Adrenal gland (tissue), 12 donors: ENCODE results near the gene TMEM108. TPM values are rescaled to one million over a fixed set of nuclear protein-coding genes. Genes with fewer than 3 reads are reported as not detected.

Experiments
- DNase-seq, 7 donors: peaks; one replicate each; pipeline ENCODE4 v3.0.0-alpha.2; 2019 to 2020
- H3K27ac ChIP-seq, 5 donors: fragments of 200-600 bp; sonication (generic) in 4 of 5; 1 replicate in 3 of 5; 2 replicates in 2 of 5; pipeline versions ENCODE4 v1.5.1 to v1.8.0; 2016 to 2020; ENCODE audit warnings: mild to moderate bottlenecking in 1 of 5
- H3K27me3 ChIP-seq: fragments of 200-600 bp; 2 replicates; pipeline ENCODE4 v1.8.0; 2021
- H3K36me3 ChIP-seq, 2 donors: fragments of 200-600 bp; replicated peaks in 1 of 2; 1 replicate in 1 of 2; 2 replicates in 1 of 2; pipeline versions ENCODE4 v1.5.1 to v1.8.0; 2018 to 2022
- H3K4me1 ChIP-seq, 2 donors: fragments of 200-600 bp; replicated peaks in 1 of 2; 1 replicate in 1 of 2; 2 replicates in 1 of 2; pipeline versions ENCODE4 v1.5.1 to v1.8.0; 2018 to 2021
- H3K4me3 ChIP-seq, 4 donors: fragments of 200-600 bp; sonication (generic) in 3 of 4; one replicate each; pipeline ENCODE4 v1.5.1; 2016 to 2018
- H3K9me3 ChIP-seq, 3 donors: fragments of 200-600 bp; sonication (generic) in 1 of 3; replicated peaks in 1 of 3; 1 replicate in 2 of 3; 2 replicates in 1 of 3; pipeline versions ENCODE4 v1.5.1 to v1.8.0; 2016 to 2021
- POLR2A ChIP-seq, 2 donors: fragments of 450-650 bp; IDR thresholded peaks; one replicate each; pipeline ENCODE4 v1.6.1; 2017; ENCODE audit warnings: antibody characterized with exemption in 2 of 2, mild to moderate bottlenecking in 2 of 2, moderate library complexity in 1 of 2
- WGBS, 4 donors: extraction: QIAGEN DNeasy Blood & Tissue Kit in 2 of 4; methylation state at CpG; one replicate each; pipeline versions ENCODE4 v1.1.5 to v1.1.7; 2013 to 2017; 5-methylcytosine and 5-hydroxymethylcytosine counted together
- intact Hi-C, 2 donors: fragments of 100-400 bp; cut with DNase I; formaldehyde crosslinking; loops; one replicate each; pipeline versions ENCODE4 v1.14.1 to v1.15.0; 2022 to 2023
- polyA plus RNA-seq, 3 donors: library from polyadenylated mRNA; stranded (reverse); fragments of 200-250 nt in 2 of 3; fragments of 350-450 nt in 1 of 3; fragmentation: Illumina TruSeq in 1 of 3; extraction: RNeasy Lipid Tissue Mini Kit (QIAGEN cat#74804) in 1 of 3; gene quantifications; one replicate each; pipeline ENCODE4 v1.2.3, GENCODE V29; 2013 to 2014
- total RNA-seq, 9 donors: library from RNA; depleted of rRNA in 4 of 9; stranded (reverse); fragments of >200 nt in 4 of 9; fragments of 120-200 nt in 1 of 9; fragmentation: NEBNext Ultra II Directional in 1 of 9; extraction: Animal tissue kit (Norgen Biotek cat#: 25700) in 1 of 9; gene quantifications; one replicate each; pipeline versions ENCODE4 v1.1.0 to v1.2.4, GENCODE V29; 2013 to 2023
- TF ChIP-seq, protein P1 (sequence below), 6 experiments: fragments of 450-650 bp in 4 of 6; fragments of 200-600 bp in 2 of 6; sonication (generic) in 1 of 6; IDR thresholded peaks; 1 replicate in 5 of 6; 2 replicates in 1 of 6; pipeline versions ENCODE4 v1.5.1 to v1.8.0; 2016 to 2021; ENCODE audit warnings: antibody characterized with exemption in 6 of 6, mild to moderate bottlenecking in 2 of 6, moderate library complexity in 1 of 6
- donor health status: healthy with polysubstance abuse.
- donor health status: Bipolar disorder and iron deficiency.
- donor health status: DM: yes; HTN: yes; CAD: no.
- donor health status: DM: no; HTN: no; CAD: no.
- donor health status: DM: no; HTN: no; CAD: no.
- donor health status: DM: yes; HTN: yes; CAD: no.

The TMEM108 gene
- total and polyA plus RNA-seq, 12 donors = 0.67 to 38.0 (median 14.8) TPM

DNA sequence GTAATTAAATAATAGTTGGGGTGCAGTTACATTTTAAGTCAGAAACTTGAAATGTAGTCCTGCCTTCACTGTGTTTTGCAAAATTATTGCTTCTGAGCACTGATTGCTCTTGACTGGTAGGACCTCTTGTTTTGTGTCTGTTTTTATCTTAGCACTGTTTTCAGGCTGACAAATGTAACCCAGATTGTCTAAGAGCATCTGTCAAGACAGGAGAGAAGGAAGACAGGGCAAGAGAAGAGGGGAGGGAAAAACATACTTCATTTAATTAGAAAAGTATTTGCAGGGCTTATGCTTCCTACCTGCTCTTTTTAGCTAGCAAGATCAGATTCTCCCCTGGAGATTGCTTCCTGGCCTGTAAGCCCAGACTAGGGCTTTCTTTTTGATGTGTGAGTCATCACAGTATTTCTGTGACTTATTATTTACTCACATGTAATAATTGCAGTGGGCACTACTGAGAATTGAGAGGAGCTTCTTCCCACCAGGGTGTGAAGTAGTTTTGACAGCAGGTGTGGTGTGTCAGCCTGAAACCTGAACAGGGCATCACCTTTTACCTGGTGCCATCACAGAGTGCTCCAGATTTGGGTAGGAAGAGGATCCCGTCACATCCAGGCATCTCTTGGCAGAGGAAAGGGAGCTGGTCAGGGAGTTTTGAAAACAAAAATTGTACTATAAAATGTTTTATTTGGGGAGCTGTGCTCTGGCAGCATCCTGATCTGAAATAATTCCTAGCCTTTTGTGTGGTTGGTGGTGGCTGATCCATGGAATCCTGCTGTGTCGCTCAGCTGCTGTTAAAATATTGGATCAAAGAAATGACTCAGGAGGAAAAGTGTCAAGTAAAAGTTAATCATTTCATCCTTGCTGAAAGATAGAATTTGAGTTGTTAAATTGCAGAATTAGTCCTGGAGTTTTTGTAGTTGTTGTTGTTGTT lies 98.2 kb downstream of the TMEM108 start:
- intact Hi-C loops = no loop called here
- WGBS, 4 donors = 75 to 87% (median 78%) methylated on average over 2 of the region's 2 CpGs

DNA sequence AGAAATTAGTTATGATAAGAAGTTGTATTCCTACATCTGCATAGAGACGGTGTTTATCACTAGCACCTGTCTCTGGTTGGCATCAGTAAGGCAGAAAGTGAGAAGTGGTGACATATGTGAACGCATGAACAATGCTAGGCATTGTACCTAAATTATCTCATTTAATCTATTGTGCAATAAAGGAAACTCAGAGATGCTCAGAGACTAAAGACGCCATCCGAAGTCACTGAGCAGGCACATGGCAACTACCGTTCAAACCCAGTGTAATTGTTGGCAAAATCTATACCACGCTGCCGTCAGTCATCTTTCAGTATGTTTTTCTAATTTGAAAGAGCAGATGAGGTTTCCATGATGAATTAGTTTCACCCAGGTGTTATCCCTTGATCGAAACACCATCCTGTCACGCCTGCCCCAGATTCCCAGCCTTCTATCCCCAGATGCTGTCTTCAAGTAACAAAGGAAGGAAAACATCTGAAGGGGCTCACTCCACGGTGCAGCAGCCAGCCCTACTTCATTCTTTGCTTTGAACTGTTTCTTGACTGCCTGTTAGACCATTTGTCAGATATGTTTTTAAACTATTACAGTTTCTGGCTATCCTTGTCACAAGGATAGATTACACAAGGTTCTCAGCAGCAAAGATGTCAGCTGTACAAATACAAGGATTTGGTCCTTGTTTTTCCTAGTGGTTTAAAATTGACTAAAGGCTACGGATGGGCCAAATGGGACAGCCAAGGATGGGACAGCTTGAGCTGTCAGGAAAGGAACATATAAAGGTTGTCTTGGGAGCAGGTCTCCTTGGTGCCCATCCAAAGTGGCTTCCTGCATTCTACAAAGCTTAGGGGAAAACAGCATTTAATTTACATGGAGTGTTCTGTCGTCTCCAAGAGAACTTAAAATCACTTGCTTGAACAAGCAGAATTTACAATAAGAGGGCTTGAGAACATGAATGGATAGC lies 99.1 kb downstream of the TMEM108 start:
- Histone ChIP-seq H3K4me1 (peaks cover 22 to 24% of the 10 kb centered on the region in 2 donors), H3K4me3 (no peak overlapping the region), H3K9me3 (no peaks in the 10 kb centered on the region), H3K27me3 (no peaks in the 10 kb centered on the region), H3K27ac (no peak overlapping the region), H3K36me3 (no peaks in the 10 kb centered on the region)
- WGBS, 4 donors = 77 to 85% (median 82%) methylated on average over 12 of the region's 12 CpGs
- TF ChIP-seq, protein P1, sequence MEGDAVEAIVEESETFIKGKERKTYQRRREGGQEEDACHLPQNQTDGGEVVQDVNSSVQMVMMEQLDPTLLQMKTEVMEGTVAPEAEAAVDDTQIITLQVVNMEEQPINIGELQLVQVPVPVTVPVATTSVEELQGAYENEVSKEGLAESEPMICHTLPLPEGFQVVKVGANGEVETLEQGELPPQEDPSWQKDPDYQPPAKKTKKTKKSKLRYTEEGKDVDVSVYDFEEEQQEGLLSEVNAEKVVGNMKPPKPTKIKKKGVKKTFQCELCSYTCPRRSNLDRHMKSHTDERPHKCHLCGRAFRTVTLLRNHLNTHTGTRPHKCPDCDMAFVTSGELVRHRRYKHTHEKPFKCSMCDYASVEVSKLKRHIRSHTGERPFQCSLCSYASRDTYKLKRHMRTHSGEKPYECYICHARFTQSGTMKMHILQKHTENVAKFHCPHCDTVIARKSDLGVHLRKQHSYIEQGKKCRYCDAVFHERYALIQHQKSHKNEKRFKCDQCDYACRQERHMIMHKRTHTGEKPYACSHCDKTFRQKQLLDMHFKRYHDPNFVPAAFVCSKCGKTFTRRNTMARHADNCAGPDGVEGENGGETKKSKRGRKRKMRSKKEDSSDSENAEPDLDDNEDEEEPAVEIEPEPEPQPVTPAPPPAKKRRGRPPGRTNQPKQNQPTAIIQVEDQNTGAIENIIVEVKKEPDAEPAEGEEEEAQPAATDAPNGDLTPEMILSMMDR (IDR thresholded peaks at IDR 0.05) = no peak
- no peak for TF ChIP-seq POLR2A (IDR thresholded peaks at IDR 0.05)
- intact Hi-C loops = no loop called here
- DNase-seq = no peak

More for the DNA sequence above, 98.2 kb downstream of the TMEM108 start:
- Histone ChIP-seq H3K4me1 (peaks cover 14% of the 10 kb centered on the region in 2 donors), H3K27ac (no peak overlapping the region), H3K36me3 (no peaks in the 10 kb centered on the region), H3K27me3 (no peaks in the 10 kb centered on the region), H3K9me3 (no peaks in the 10 kb centered on the region), H3K4me3 (no peak overlapping the region)
- TF ChIP-seq, protein P1 (IDR thresholded peaks at IDR 0.05) = no peak
- no peak for TF ChIP-seq POLR2A (IDR thresholded peaks at IDR 0.05)
- DNase-seq = no peak

- TF ChIP-seq, protein P1 (IDR thresholded peaks at IDR 0.05) = no peak
- no peak for TF ChIP-seq POLR2A (IDR thresholded peaks at IDR 0.05)
- WGBS, 4 donors = 64 to 86% (median 80%) methylated on average over 1 of the region's 1 CpG
- intact Hi-C loops = no loop called here
- H3K9me3 ChIP-seq = no peaks in the 10 kb centered on the region
- no peaks in the 10 kb centered on the region for H3K36me3 ChIP-seq
- no peak overlapping the region for H3K4me3 ChIP-seq
- H3K27ac ChIP-seq = no peak overlapping the region
- DNase-seq = no peak
- peaks cover 22 to 31% of the 10 kb centered on the region in 2 donors for H3K4me1 ChIP-seq
- H3K27me3 ChIP-seq = no peaks in the 10 kb centered on the region
Observed at GRCh38 chr3:133138017-133138416, 99.8 kb downstream of the TMEM108 start.

DNA sequence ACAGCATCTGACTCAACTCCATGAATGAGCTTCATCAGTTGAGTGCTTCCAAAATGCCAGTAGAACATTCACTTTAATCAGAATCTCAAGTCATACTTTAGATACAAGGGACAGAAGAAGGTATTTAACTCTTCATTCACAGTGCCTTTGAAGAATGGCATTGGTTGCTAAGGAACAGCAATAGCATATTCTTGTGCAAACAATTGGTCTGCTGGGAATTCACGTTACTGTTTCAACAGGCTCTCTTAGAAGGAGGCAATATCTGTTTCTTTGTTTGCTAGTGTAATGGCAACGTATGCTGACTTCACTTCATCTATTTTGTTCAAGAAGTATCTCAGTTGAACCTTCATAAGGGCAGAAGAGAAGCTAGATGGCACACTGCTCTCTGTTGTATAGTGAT lies 113.9 kb downstream of the TMEM108 start:
- intact Hi-C loops = no loop called here
- H3K36me3 ChIP-seq = no peaks in the 10 kb centered on the region
- no peaks in the 10 kb centered on the region for H3K27me3 ChIP-seq
- WGBS, 4 donors = 72 to 89% (median 84%) methylated on average over 2 of the region's 2 CpGs
- H3K4me1 ChIP-seq = no peaks in the 10 kb centered on the region
- H3K9me3 ChIP-seq = peaks cover 0 to 5% (median 0%) of the 10 kb centered on the region in 3 donors
- no peak overlapping the region for H3K27ac ChIP-seq
- no peak for TF ChIP-seq POLR2A (IDR thresholded peaks at IDR 0.05)
- no peak for DNase-seq
- H3K4me3 ChIP-seq = no peak overlapping the region
